Measurements from ENCODE around the gene TAGLN.

TAGLN gene

DNA sequence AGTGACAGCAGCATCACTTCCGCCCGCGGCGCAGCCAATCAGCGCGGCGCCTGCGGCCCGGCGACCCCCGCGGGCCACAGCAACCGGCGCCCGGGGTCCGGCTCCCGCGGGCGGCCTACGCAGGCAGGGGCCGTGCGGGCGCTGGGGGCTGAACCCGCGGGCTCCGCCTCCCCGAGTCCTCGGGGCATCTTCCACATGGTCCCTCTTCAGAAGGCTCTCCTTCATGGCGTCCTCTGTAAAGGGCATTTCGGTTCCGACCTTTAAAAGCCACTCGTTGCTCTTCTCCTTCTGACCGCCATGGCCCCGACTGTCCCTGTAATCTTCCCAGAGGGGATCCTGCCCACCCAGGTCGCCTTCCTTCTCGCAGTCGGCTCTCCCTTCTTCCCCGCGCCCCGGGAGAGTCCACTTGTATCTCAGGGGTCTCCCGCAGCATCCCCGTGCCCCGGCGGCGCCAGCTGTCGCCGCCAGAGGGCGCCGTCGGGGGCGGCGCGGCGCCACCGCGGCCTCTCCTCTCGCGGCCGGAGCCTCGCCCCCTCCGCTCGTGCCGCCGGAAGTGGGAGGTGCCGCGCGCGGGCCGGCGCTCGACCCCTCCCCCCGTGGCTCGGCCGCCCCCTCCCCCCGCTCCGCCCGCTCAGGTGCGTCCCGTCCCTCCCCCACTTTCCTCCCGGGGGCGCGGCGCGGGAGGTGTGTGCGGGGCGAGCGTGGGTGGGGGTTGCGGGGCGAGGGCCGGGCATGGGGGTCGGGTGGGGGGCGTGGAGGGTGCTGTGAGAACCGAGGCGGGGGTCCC lies 33.1 kb downstream of the TAGLN start, which contains the start of gene RNF214:
Gene RNF214, plus strand, starts transcription at position 580 of the 787 bp plus-strand sequence. CDS start 1,602 bp downstream, outside the sequence.
- DNase-seq = peak; percentile 89

DNA sequence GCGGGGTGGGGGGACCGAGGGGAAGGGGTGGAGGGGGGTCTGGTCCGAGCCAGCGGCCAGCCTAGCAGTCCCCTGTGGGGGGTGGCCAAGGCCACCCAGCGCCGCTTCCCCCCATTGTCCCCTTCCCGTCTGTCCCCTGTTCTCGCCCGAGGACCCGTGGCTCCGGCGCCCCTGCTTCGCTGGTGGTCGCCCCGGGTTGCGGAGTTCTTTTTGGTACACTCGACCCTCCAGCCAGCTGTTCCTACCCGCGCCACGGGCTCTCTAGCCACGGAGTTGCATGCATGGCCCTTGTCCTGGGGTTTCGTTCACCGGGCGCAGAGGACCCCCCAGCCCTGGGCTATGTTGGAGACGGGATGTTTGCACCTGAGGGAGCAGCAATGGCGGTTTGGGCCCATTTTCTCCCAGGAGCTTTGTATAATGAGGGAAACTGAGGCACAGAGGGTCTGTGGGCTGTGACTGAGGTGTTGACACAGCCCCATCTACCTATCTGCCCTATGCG lies 33.8 kb downstream of the TAGLN start:
- DNase-seq = no peak

DNA sequence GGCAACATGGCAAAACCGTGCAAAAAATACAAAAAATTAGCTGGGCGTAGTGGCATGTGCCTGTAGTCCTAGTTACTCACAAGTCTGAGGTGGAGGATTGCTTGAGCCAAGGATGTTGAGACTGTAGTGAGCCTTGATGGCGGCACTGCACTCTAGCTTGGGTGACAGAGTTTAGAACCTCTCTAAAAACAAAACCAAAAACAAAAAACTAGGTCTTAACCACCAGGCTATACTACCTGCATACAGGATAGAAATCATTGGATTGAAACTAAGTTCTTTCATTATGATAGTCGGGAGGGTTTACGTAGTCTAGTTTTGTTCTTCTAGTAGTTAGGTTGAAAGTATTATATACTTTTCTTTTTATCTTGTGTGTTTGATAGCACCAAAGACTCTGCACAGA lies 39.1 kb downstream of the TAGLN start:
- DNase-seq = no peak

DNA sequence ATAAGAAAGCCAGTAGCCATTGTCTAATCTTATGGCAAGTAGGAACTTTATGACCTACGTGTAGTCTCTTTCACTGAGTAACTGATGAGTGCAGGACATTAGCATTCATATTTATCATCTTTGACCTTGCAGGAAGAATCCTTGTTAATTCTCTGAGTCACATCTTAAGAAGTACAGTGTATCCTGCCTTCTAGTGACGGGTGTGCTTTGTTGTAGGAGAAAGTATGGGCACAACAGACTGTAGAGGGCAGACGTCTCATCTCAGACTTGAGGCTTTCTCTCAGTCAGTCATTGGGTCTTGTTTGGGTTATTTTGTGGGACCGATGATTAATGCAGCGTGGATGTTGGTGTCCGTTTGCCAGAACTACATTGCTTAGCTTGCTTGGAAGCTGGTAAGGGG lies 40.1 kb downstream of the TAGLN start:
- no peak for DNase-seq

DNA sequence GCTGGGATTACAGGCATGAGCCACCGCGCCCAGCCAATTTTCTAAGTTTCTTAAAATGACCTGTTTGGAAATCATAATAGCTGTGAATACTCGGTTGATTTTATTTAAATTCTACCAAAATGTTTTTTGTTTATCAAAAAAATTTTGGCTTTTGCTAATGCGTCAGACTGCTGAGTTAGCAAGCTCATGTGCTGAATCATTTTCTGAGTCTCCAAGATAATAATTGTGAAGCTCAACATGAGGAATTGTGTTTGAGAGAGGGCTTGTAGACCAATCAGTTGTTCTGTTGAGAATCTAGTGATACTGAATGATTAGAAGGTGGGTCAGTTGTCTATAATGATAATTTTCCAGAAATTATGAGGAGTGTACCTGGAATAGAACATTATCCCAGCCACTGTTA lies 49.2 kb downstream of the TAGLN start:
- DNase-seq = no peak

DNA sequence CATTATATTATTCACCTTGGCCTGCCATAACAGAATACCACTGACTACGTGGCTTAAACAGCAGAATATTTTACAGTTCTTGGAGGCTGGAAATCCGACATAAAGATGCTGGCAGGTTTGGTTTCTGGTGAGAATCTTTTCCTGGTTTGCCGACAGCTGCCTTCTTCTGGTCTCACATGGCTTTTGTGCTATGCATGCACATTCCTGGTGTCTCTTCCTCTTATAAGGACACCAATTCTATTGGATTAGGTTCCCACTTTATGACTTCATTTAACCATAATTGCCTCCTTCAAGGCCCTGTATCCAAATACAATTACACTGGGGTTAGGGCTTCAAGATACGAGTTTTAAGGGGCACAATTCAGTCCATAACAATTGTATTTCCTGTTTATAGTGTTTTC lies 50.4 kb downstream of the TAGLN start:
- DNase-seq = no peak

DNA sequence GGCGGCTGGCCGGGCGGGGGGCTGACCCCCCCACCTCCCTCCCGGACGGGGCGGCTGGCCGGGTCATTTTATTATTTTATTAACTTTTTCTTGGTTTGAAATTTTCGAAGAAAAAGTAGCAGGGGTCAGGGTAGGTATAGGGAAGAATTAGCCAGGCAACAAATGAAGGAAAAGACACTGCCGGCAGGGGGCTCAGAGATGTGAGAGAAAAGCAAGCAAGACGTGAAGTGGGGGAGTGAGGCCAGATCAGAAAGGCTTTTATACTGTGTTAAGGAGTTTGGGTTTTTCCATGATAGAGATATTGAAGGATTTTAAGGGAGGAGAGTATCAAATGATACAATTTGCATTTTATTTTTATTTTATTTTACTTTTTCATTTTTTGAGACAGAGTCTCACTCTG lies 52.3 kb downstream of the TAGLN start:
- no peak for DNase-seq

DNA sequence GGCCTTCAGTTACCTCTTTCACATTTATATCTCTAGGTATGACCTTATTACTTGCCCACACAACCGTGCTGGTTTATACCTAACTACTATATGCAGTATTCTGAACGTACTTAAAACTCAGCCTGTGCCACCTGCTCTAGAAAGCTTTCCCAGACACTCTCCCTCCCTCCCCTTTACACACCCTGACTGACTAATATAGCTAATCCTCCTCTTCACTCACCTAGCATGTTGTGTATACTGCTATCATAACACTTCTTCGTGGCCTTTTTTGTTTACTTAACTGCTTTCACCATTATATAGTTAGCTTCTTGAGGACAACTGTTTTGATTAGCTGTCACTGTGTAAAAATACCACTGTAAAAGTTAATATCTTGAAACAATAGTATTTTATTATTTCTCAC lies 56.8 kb downstream of the TAGLN start:
- no peak for DNase-seq

DNA sequence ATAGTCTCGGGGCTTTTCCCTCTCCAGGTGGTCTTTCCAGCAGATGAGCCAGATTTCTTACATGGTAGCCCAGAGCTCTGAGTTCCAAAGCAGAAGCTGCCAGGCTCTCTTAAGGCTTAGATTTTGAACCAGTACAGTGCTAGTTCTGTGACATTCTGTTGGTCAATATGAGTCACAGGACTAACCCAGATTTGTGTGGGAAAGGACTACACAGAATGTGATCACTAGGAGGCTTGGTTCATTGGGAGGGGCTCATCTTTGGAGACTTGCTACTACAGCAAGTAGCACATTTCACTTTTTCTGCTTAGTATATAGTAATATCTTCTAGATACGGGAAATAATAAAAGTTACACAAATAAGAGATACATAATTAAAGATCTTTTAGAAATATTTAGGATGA lies 57.4 kb downstream of the TAGLN start:
- no peak for DNase-seq
